ENCODE results near the gene MORF4L2. TPM values are rescaled to one million over a fixed set of nuclear protein-coding genes. Genes with fewer than 3 reads are reported as not detected.

The MORF4L2 gene
- total and polyA plus RNA-seq, 2 experiments from 2014 or later, result 311 to 315 TPM

- TF ChIP-seq REST (IDR thresholded peaks at IDR 0.05; ENCODE audit: unreplicated experiment) (no peak), EZH2 (IDR thresholded peaks at IDR 0.05; ENCODE audit: low read depth, unreplicated experiment) (no peak), ZNF331 (CRISPR knock-in tag; IDR thresholded peaks at IDR 0.05; ENCODE audit: low read depth) (no peak), NANOG (IDR thresholded peaks at IDR 0.05; ENCODE audit: borderline replicate concordance) (no peak), EZH2phosphoT487 (IDR thresholded peaks at IDR 0.05; ENCODE audit: unreplicated experiment) (no peak), CTCF (conservative IDR thresholded peaks at IDR 0.05; ENCODE audit: low read depth in 2 of 2) (peak; percentile 67 to 83), ZNF462 (CRISPR knock-in tag; IDR thresholded peaks at IDR 0.05) (no peak), ZNF114 (CRISPR knock-in tag; IDR thresholded peaks at IDR 0.05) (no peak), JUNB (IDR thresholded peaks at IDR 0.05; ENCODE audit: unreplicated experiment) (no peak), POLR2AphosphoS5 (IDR thresholded peaks at IDR 0.05; ENCODE audit: low read depth) (peak; percentile 38), CREB1 (CRISPR knock-in tag; IDR thresholded peaks at IDR 0.05; ENCODE audit: low read depth) (no peak)
- no peaks in the 10 kb centered on the region; the same call in 2 of the 3 replicates for H3K4me1 Mint-ChIP-seq
These were observed 1.2 kb upstream of the MORF4L2 start for GRCh38 chrX:103687696-103688201.

More at GRCh38 chrX:103687696-103688201, 1.2 kb upstream of the MORF4L2 start:
- peak; percentile 88 for DNase-seq (ENCODE audit: low spot score)
- Histone ChIP-seq H2AFZ (no peak overlapping the region), H4K20me1 (replicated peaks; ENCODE audit: insufficient read depth) (no peaks in the 10 kb centered on the region), H3K4me3 (peak overlapping the region; percentile 60), H3K4me2 (peak overlapping the region; percentile 53), H3K36me3 (ENCODE audit: insufficient read depth) (peaks cover 23% of the 10 kb centered on the region; the same call in 1 of the 2 replicates), H3K79me2 (replicated peaks; ENCODE audit: insufficient read depth) (peaks cover 28% of the 10 kb centered on the region), H3K27ac (ENCODE audit: low read depth) (peak overlapping the region; percentile 95), H3K27me3 (ENCODE audit: insufficient read depth) (no peaks in the 10 kb centered on the region), H3K9me2 (ENCODE audit: insufficient read depth) (no peaks in the 10 kb centered on the region), H3K4me1 (ENCODE audit: insufficient read depth) (no peaks in the 10 kb centered on the region; the same call in 1 of the 2 replicates), H3F3A (replicated peaks; ENCODE audit: low read depth) (peaks cover 12% of the 10 kb centered on the region; the same call in 1 of the 2 replicates)
- H3K4me3 Mint-ChIP-seq, result no peak overlapping the region
- no peaks in the 10 kb centered on the region for H3K9me3 Mint-ChIP-seq
- peaks cover 26% of the 10 kb centered on the region; the same call in 2 of the 3 replicates for H3K36me3 Mint-ChIP-seq (ENCODE audit: low read depth)
- peak; percentile 40 for ATAC-seq
- no peak overlapping the region for H3K27ac Mint-ChIP-seq
- no peaks in the 10 kb centered on the region for H3K27me3 Mint-ChIP-seq (ENCODE audit: insufficient read depth, low read depth, poor library complexity)

Measured in GM23338 (cell line).